ENCODE results near the gene PICK1.
A peak's percentile ranks its signal among the peaks of the same experiment; 100 is the strongest.
"Not testable (repeated sequence)": the region's sequence is repeated elsewhere in the genome, so short reads cannot be mapped to it uniquely, and the experiment has no call there.

Gene PICK1

GRCh38 chr22:38073150-38074130 lies 16.2 kb downstream of the PICK1 start:
- Histone ChIP-seq H3K4me1 (ENCODE audit: insufficient read depth, low read length) (0 out of 2 replicates have a peak, but pooled peaks cover 3% of the 10 kb centered on the region), H3K9me3 (ENCODE audit: control insufficient read depth, insufficient read depth, low read length) (no peaks in the 10 kb centered on the region), H3K36me3 (ENCODE audit: insufficient read depth, low read length) (peaks cover 13% of the 10 kb centered on the region), H3K9ac (ENCODE audit: low read depth, low read length) (no peak overlapping the region)

GRCh38 chr22:38074181-38075104 lies 17.2 kb downstream of the PICK1 start:
- Histone ChIP-seq H3K9ac (ENCODE audit: low read depth, low read length) (no peak overlapping the region), H3K36me3 (ENCODE audit: insufficient read depth, low read length) (peaks cover 13% of the 10 kb centered on the region), H3K9me3 (ENCODE audit: control insufficient read depth, insufficient read depth, low read length) (no peaks in the 10 kb centered on the region), H3K4me1 (ENCODE audit: insufficient read depth, low read length) (0 out of 2 replicates have a peak, but pooled peaks cover 3% of the 10 kb centered on the region)

GRCh38 chr22:38075105-38075825 lies 18.1 kb downstream of the PICK1 start:
- peaks cover 8% of the 10 kb centered on the region for H3K36me3 ChIP-seq (ENCODE audit: insufficient read depth, low read length)
- no peaks in the 10 kb centered on the region for H3K9me3 ChIP-seq (ENCODE audit: control insufficient read depth, insufficient read depth, low read length)
- no peak overlapping the region for H3K9ac ChIP-seq (ENCODE audit: low read depth, low read length)
- H3K4me1 ChIP-seq (ENCODE audit: insufficient read depth, low read length) = 0 out of 2 replicates have a peak, but pooled peaks cover 3% of the 10 kb centered on the region

- Histone ChIP-seq H3K9ac (ENCODE audit: low read depth, low read length) (no peak overlapping the region), H3K36me3 (ENCODE audit: insufficient read depth, low read length) (peaks cover 7% of the 10 kb centered on the region), H3K9me3 (ENCODE audit: control insufficient read depth, insufficient read depth, low read length) (no peaks in the 10 kb centered on the region), H3K4me1 (ENCODE audit: insufficient read depth, low read length) (0 out of 2 replicates have a peak, but pooled peaks cover 3% of the 10 kb centered on the region)
Measured at GRCh38 chr22:38075961-38076360, 18.8 kb downstream of the PICK1 start.

- Histone ChIP-seq H3K4me1 (ENCODE audit: insufficient read depth, low read length) (peaks cover 6% of the 10 kb centered on the region; the same call in 1 of the 2 replicates), H3K36me3 (ENCODE audit: insufficient read depth, low read length) (peaks cover 7% of the 10 kb centered on the region), H3K9me3 (ENCODE audit: control insufficient read depth, insufficient read depth, low read length) (no peaks in the 10 kb centered on the region), H3K9ac (ENCODE audit: low read depth, low read length) (no peak overlapping the region)
Measured at GRCh38 chr22:38077096-38077495, 19.9 kb downstream of the PICK1 start.

- Histone ChIP-seq H3K9ac (ENCODE audit: low read depth, low read length) (no peak overlapping the region), H3K4me1 (ENCODE audit: insufficient read depth, low read length) (peaks cover 7% of the 10 kb centered on the region; the same call in 1 of the 2 replicates), H3K36me3 (ENCODE audit: insufficient read depth, low read length) (peaks cover 6% of the 10 kb centered on the region), H3K9me3 (ENCODE audit: control insufficient read depth, insufficient read depth, low read length) (no peaks in the 10 kb centered on the region)
Measured at GRCh38 chr22:38077595-38077994, 20.4 kb downstream of the PICK1 start.

- peaks cover 7% of the 10 kb centered on the region; the same call in 1 of the 2 replicates for H3K4me1 ChIP-seq (ENCODE audit: insufficient read depth, low read length)
- H3K36me3 ChIP-seq (ENCODE audit: insufficient read depth, low read length) = no peaks in the 10 kb centered on the region; the same call in 1 of the 2 replicates
- H3K9ac ChIP-seq (ENCODE audit: low read depth, low read length) = no peak overlapping the region
- H3K9me3 ChIP-seq (ENCODE audit: control insufficient read depth, insufficient read depth, low read length) = no peaks in the 10 kb centered on the region
Measured at GRCh38 chr22:38078046-38078840, 21.0 kb downstream of the PICK1 start.

GRCh38 chr22:38079208-38079607 lies 22.0 kb downstream of the PICK1 start:
- not testable (repeated sequence) for H3K36me3 ChIP-seq (ENCODE audit: insufficient read depth, low read length); H3K9ac ChIP-seq (ENCODE audit: low read depth, low read length); H3K9me3 ChIP-seq (ENCODE audit: control insufficient read depth, insufficient read depth, low read length)
- H3K4me1 ChIP-seq (ENCODE audit: insufficient read depth, low read length) = peaks cover 14% of the 10 kb centered on the region; the same call in 1 of the 2 replicates

- Histone ChIP-seq H3K9me3 (ENCODE audit: control insufficient read depth, insufficient read depth, low read length) (no peaks in the 10 kb centered on the region), H3K9ac (ENCODE audit: low read depth, low read length) (no peak overlapping the region), H3K36me3 (ENCODE audit: insufficient read depth, low read length) (no peaks in the 10 kb centered on the region), H3K4me1 (ENCODE audit: insufficient read depth, low read length) (peaks cover 18% of the 10 kb centered on the region; the same call in 1 of the 2 replicates)
Measured at GRCh38 chr22:38079804-38080203, 22.6 kb downstream of the PICK1 start.

GRCh38 chr22:38080474-38080849 lies 23.3 kb downstream of the PICK1 start:
- Histone ChIP-seq H3K9ac (ENCODE audit: low read depth, low read length) (no peak overlapping the region), H3K36me3 (ENCODE audit: insufficient read depth, low read length) (no peaks in the 10 kb centered on the region), H3K4me1 (ENCODE audit: insufficient read depth, low read length) (peaks cover 20% of the 10 kb centered on the region; the same call in 1 of the 2 replicates), H3K9me3 (ENCODE audit: control insufficient read depth, insufficient read depth, low read length) (no peaks in the 10 kb centered on the region)

- Histone ChIP-seq H3K4me1 (ENCODE audit: insufficient read depth, low read length) (peaks cover 21% of the 10 kb centered on the region; the same call in 1 of the 2 replicates), H3K9me3 (ENCODE audit: control insufficient read depth, insufficient read depth, low read length) (no peaks in the 10 kb centered on the region), H3K36me3 (ENCODE audit: insufficient read depth, low read length) (no peaks in the 10 kb centered on the region), H3K9ac (ENCODE audit: low read depth, low read length) (peak overlapping the region; percentile 35; the same call in 1 of the 2 replicates)
Measured at GRCh38 chr22:38080850-38081635, 23.8 kb downstream of the PICK1 start.

GRCh38 chr22:38081636-38081940 lies 24.4 kb downstream of the PICK1 start:
- no peaks in the 10 kb centered on the region for H3K36me3 ChIP-seq (ENCODE audit: insufficient read depth, low read length)
- H3K9me3 ChIP-seq (ENCODE audit: control insufficient read depth, insufficient read depth, low read length) = no peaks in the 10 kb centered on the region
- H3K9ac ChIP-seq (ENCODE audit: low read depth, low read length) = peak overlapping the region; percentile 35; the same call in 1 of the 2 replicates
- peaks cover 21% of the 10 kb centered on the region; the same call in 1 of the 2 replicates for H3K4me1 ChIP-seq (ENCODE audit: insufficient read depth, low read length)
